Endothelial cell of hepatic sinusoid (primary cell): ENCODE data around the gene MYZAP.
"Not testable (repeated sequence)": the region's sequence is repeated elsewhere in the genome, so short reads cannot be mapped to it uniquely, and the experiment has no call there.

Experiments
- in situ Hi-C: cut with HindIII; loops from 2 replicates; pipeline ENCODE4 v1.10.0; 2017; ENCODE audit warnings: low sequenced_read_pairs

The MYZAP gene

GRCh38 chr15:57615951-57616496, 24.3 kb downstream of the MYZAP start:
- in situ Hi-C loops = not testable (repeated sequence)

- in situ Hi-C loops = no loop called here
Measured at GRCh38 chr15:57618325-57618724, 26.6 kb downstream of the MYZAP start.

- in situ Hi-C loops = no loop called here
Measured at GRCh38 chr15:57619746-57620145, 28.0 kb downstream of the MYZAP start.

GRCh38 chr15:57624730-57625129, 33.0 kb downstream of the MYZAP start:
- in situ Hi-C loops = no loop called here

GRCh38 chr15:57625703-57626448, 34.2 kb downstream of the MYZAP start:
- in situ Hi-C loops = no loop called here

- in situ Hi-C loops = no loop called here
Measured at GRCh38 chr15:57626713-57627440, 35.2 kb downstream of the MYZAP start.

GRCh38 chr15:57631386-57632110, 39.8 kb downstream of the MYZAP start:
- in situ Hi-C loops = no loop called here

GRCh38 chr15:57634290-57634689, 42.6 kb downstream of the MYZAP start:
- in situ Hi-C loops = no loop called here

- in situ Hi-C loops = no loop called here
Measured at GRCh38 chr15:57635300-57635909, 43.7 kb downstream of the MYZAP start.

GRCh38 chr15:57637846-57638245, 46.1 kb downstream of the MYZAP start:
- in situ Hi-C loops = no loop called here

- in situ Hi-C loops = no loop called here
Measured at GRCh38 chr15:57639306-57639705, 47.6 kb downstream of the MYZAP start.

- in situ Hi-C loops = no loop called here
Measured at GRCh38 chr15:57640930-57641682, 49.4 kb downstream of the MYZAP start.

GRCh38 chr15:57643826-57644225, 52.1 kb downstream of the MYZAP start:
- in situ Hi-C loops = no loop called here

GRCh38 chr15:57646087-57646486, 54.4 kb downstream of the MYZAP start:
- in situ Hi-C loops = no loop called here

- in situ Hi-C loops = no loop called here
Measured at GRCh38 chr15:57647071-57647790, 55.5 kb downstream of the MYZAP start.

- in situ Hi-C loops = no loop called here
Measured at GRCh38 chr15:57647791-57648130, 56.1 kb downstream of the MYZAP start.

GRCh38 chr15:57649138-57649537, 57.4 kb downstream of the MYZAP start:
- in situ Hi-C loops = no loop called here

GRCh38 chr15:57651445-57651844, 59.7 kb downstream of the MYZAP start:
- in situ Hi-C loops = loop anchor here (5.0 kb wide), 1 partner anchor 84 kb away; no protein-coding TSS in a partner anchor

GRCh38 chr15:57652481-57652880, 60.8 kb downstream of the MYZAP start:
- in situ Hi-C loops = loop anchor here (5.0 kb wide), 1 partner anchor 85 kb away; no protein-coding TSS in a partner anchor
